ENCODE results near the gene CHM. TPM values are rescaled to one million over a fixed set of nuclear protein-coding genes. Genes with fewer than 3 reads are reported as not detected.
"Not testable (repeated sequence)": the region's sequence is repeated elsewhere in the genome, so short reads cannot be mapped to it uniquely, and the experiment has no call there.

CHM gene
- total and polyA plus RNA-seq, 10 of the 15 experiments (the other 5 are each of a cell fraction or from before 2014, with no cell fraction given), result 4.8 to 19.0 (median 8.0) TPM

GRCh38 chrX:85977218-85977617 is 70.1 kb downstream of the CHM start (continued):
- no peak for TF ChIP-seq NR2C2 (IDR thresholded peaks at IDR 0.05; ENCODE audit: borderline replicate concordance, control insufficient read depth, insufficient read length, low read depth)

DNA sequence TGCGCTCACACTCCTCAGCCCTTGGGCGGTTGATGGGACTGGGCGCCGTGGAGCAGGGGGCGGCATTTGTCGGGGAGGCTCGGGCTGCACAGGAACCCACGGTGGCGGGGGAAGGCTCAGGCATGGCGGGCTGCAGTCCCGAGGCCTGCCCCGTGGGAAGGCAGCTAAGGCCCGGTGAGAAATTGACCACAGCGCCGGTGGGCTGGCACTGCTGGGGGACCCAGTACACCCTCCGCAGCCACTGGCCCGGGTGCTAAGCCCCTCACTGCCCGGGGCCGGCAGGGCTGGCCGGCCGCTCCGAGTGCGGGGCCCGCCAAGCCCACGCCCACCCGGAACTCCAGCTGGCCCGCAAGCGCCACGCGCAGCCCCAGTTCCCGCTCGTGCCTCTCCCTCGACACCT is 75.0 kb downstream of the CHM start:
- H3K4me2 ChIP-seq (ENCODE audit: control insufficient read depth, insufficient read depth); H3K79me2 ChIP-seq (ENCODE audit: control insufficient read depth, insufficient read depth, low read length); POLR2A ChIA-PET; H3K36me3 ChIP-seq (ENCODE audit: control insufficient read depth in 2 of 2, insufficient read depth in 2 of 2, low read length in 1 of 2); H3K27ac ChIP-seq (ENCODE audit: control insufficient read depth, insufficient read depth); FAIRE-seq; H3K9me3 ChIP-seq (replicated peaks; ENCODE audit: control insufficient read depth, insufficient read depth, low read length); CTCF ChIA-PET; H3K9ac ChIP-seq (ENCODE audit: control insufficient read depth, insufficient read depth, low read length); intact Hi-C loops (cut with micrococcal nuclease; ENCODE audit: unreplicated experiment); H3K4me3 ChIP-seq; in situ Hi-C loops (cut with MboI); H2AFZ ChIP-seq (ENCODE audit: control insufficient read depth, low read depth, low read length); SMC1A ChIA-PET (ENCODE audit: uncharacterized antibody, unreplicated experiment); BruUV-seq (replicated peaks); H4K20me1 ChIP-seq (ENCODE audit: control insufficient read depth, insufficient read depth); H3K27me3 ChIP-seq (replicated peaks in 1 of 2; ENCODE audit: control insufficient read depth in 2 of 2, insufficient read depth in 2 of 2, low read length in 1 of 2); RAD21 ChIA-PET (ENCODE audit: unreplicated experiment); H3K4me1 ChIP-seq (ENCODE audit: control insufficient read depth, insufficient read depth, low read length); ATAC-seq; DNase-seq (ENCODE audit: low read depth, low spot score): not testable (repeated sequence)
- 70% methylated on average over 10 of the region's 33 CpGs for WGBS (ENCODE audit: insufficient coverage, insufficient replicate concordance, low lambda C conversion rate, missing lambda C conversion rate)

- Histone ChIP-seq H3K4me3 (no peak overlapping the region), H3K36me3 (ENCODE audit: control insufficient read depth in 2 of 2, insufficient read depth in 2 of 2, low read length in 1 of 2) (no peaks in the 10 kb centered on the region), H3K79me2 (ENCODE audit: control insufficient read depth, insufficient read depth, low read length) (no peaks in the 10 kb centered on the region), H3K4me2 (ENCODE audit: control insufficient read depth, insufficient read depth) (no peak overlapping the region), H3K4me1 (ENCODE audit: control insufficient read depth, insufficient read depth, low read length) (no peaks in the 10 kb centered on the region), H3K27me3 (replicated peaks in 1 of 2; ENCODE audit: control insufficient read depth in 2 of 2, insufficient read depth in 2 of 2, low read length in 1 of 2) (no peaks in the 10 kb centered on the region), H3K9ac (ENCODE audit: control insufficient read depth, insufficient read depth, low read length) (no peak overlapping the region), H4K20me1 (ENCODE audit: control insufficient read depth, insufficient read depth) (no peaks in the 10 kb centered on the region), H3K9me3 (replicated peaks; ENCODE audit: control insufficient read depth, insufficient read depth, low read length) (no peaks in the 10 kb centered on the region), H3K27ac (ENCODE audit: control insufficient read depth, insufficient read depth) (no peak overlapping the region), H2AFZ (ENCODE audit: control insufficient read depth, low read depth, low read length) (no peak overlapping the region)
- DNase-seq (ENCODE audit: low read depth, low spot score) (no peak), FAIRE-seq (no peak), ATAC-seq (no peak)
- WGBS (ENCODE audit: insufficient coverage, insufficient replicate concordance, low lambda C conversion rate, missing lambda C conversion rate), result 43% methylated on average over 2 of the region's 2 CpGs
- SMC1A ChIA-PET (ENCODE audit: uncharacterized antibody, unreplicated experiment), result no interaction called here
- POLR2A ChIA-PET, result no interaction called here
- CTCF ChIA-PET, result no interaction called here
- intact Hi-C loops (cut with micrococcal nuclease; ENCODE audit: unreplicated experiment), result no loop called here
- in situ Hi-C loops (cut with MboI), result no loop called here
- no TSS peak for BruUV-seq (replicated peaks)
- RAD21 ChIA-PET (ENCODE audit: unreplicated experiment), result no interaction called here
- no peak for TF ChIP-seq ZNF384 (IDR thresholded peaks at IDR 0.05; ENCODE audit: borderline replicate concordance, low read depth, low read length)
- TF ChIP-seq SUZ12 (IDR thresholded peaks at IDR 0.05; ENCODE audit: unreplicated experiment), result no peak
- TF ChIP-seq NFYB (IDR thresholded peaks at IDR 0.05; ENCODE audit: insufficient read depth, low read depth, low read length), result no peak
- no peak for TF ChIP-seq EZH2 (IDR thresholded peaks at IDR 0.05; ENCODE audit: borderline replicate concordance, control insufficient read depth, low read depth, low read length)
- TF ChIP-seq, protein P1, sequence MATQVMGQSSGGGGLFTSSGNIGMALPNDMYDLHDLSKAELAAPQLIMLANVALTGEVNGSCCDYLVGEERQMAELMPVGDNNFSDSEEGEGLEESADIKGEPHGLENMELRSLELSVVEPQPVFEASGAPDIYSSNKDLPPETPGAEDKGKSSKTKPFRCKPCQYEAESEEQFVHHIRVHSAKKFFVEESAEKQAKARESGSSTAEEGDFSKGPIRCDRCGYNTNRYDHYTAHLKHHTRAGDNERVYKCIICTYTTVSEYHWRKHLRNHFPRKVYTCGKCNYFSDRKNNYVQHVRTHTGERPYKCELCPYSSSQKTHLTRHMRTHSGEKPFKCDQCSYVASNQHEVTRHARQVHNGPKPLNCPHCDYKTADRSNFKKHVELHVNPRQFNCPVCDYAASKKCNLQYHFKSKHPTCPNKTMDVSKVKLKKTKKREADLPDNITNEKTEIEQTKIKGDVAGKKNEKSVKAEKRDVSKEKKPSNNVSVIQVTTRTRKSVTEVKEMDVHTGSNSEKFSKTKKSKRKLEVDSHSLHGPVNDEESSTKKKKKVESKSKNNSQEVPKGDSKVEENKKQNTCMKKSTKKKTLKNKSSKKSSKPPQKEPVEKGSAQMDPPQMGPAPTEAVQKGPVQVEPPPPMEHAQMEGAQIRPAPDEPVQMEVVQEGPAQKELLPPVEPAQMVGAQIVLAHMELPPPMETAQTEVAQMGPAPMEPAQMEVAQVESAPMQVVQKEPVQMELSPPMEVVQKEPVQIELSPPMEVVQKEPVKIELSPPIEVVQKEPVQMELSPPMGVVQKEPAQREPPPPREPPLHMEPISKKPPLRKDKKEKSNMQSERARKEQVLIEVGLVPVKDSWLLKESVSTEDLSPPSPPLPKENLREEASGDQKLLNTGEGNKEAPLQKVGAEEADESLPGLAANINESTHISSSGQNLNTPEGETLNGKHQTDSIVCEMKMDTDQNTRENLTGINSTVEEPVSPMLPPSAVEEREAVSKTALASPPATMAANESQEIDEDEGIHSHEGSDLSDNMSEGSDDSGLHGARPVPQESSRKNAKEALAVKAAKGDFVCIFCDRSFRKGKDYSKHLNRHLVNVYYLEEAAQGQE (IDR thresholded peaks at IDR 0.05; ENCODE audit: low read depth, low read length), result no peak
- no peak for TF ChIP-seq RUNX3 (IDR thresholded peaks at IDR 0.05; ENCODE audit: low read length)
- no peak for TF ChIP-seq CHD2 (IDR thresholded peaks at IDR 0.05; ENCODE audit: borderline replicate concordance, low read depth, low read length)
- TF ChIP-seq NKRF (conservative IDR thresholded peaks at IDR 0.05), result no peak
- no peak for TF ChIP-seq SREBF2 (IDR thresholded peaks at IDR 0.05; ENCODE audit: low read length)
- no peak for TF ChIP-seq BCL11A (IDR thresholded peaks at IDR 0.05; ENCODE audit: low read depth, low read length)
These were observed 82.6 kb downstream of the CHM start for GRCh38 chrX:85964744-85965143.
